Esophagus (tissue), 2 donors: ENCODE results near the gene CLEC2D. TPM values are rescaled to one million over a fixed set of nuclear protein-coding genes. Genes with fewer than 3 reads are reported as not detected.
"Not testable (repeated sequence)": the region's sequence is repeated elsewhere in the genome, so short reads cannot be mapped to it uniquely, and the experiment has no call there.

Experiments
- H3K27ac ChIP-seq, 2 donors: one replicate each; pipeline ENCODE4 v1.5.1; 2013; ENCODE audit warnings: low read depth in 2 of 2, mild to moderate bottlenecking in 2 of 2, inconsistent platforms in 1 of 2, low read length in 1 of 2, moderate library complexity in 1 of 2
- H3K27me3 ChIP-seq, 2 donors: one replicate each; pipeline ENCODE4 v1.6.1; 2013; ENCODE audit warnings: low read length in 2 of 2, control low read depth in 1 of 2, mild to moderate bottlenecking in 1 of 2; ENCODE audit not compliant: insufficient read depth in 2 of 2, control insufficient read depth in 1 of 2
- H3K36me3 ChIP-seq, 2 donors: one replicate each; pipeline ENCODE4 v1.6.1; 2013; ENCODE audit warnings: low read length in 1 of 2; ENCODE audit not compliant: control insufficient read depth in 2 of 2, insufficient read depth in 2 of 2
- H3K4me1 ChIP-seq, 2 donors: one replicate each; pipeline ENCODE4 v1.6.1; 2013; ENCODE audit warnings: low read length in 1 of 2; ENCODE audit not compliant: control insufficient read depth in 2 of 2, insufficient read depth in 2 of 2
- H3K4me3 ChIP-seq, 2 donors: one replicate each; pipeline ENCODE4 v1.5.1; 2013; ENCODE audit warnings: low read length in 2 of 2, mild to moderate bottlenecking in 2 of 2, low read depth in 1 of 2, moderate library complexity in 1 of 2
- H3K9me3 ChIP-seq, 2 donors: one replicate each; pipeline ENCODE4 v1.6.1; 2013; ENCODE audit warnings: mild to moderate bottlenecking in 2 of 2, low read depth in 1 of 2, low read length in 1 of 2, moderate library complexity in 1 of 2; ENCODE audit not compliant: control insufficient read depth in 2 of 2, insufficient read depth in 1 of 2
- WGBS, 2 donors: extraction: QIAGEN DNeasy Blood & Tissue Kit; methylation state at CpG; one replicate each; pipeline ENCODE4 v1.1.7; 2013; 5-methylcytosine and 5-hydroxymethylcytosine counted together
- polyA plus RNA-seq, 2 donors: library from polyadenylated mRNA; stranded (reverse); fragments of 200-250 nt; gene quantifications; one replicate each; pipeline ENCODE4 v1.2.3, GENCODE V29; 2013
- donor health status: healthy with polysubstance abuse.
- donor health status: Bipolar disorder and iron deficiency.

The CLEC2D gene
- polyA plus RNA-seq, 2 donors: 1.8 to 5.2 TPM

DNA sequence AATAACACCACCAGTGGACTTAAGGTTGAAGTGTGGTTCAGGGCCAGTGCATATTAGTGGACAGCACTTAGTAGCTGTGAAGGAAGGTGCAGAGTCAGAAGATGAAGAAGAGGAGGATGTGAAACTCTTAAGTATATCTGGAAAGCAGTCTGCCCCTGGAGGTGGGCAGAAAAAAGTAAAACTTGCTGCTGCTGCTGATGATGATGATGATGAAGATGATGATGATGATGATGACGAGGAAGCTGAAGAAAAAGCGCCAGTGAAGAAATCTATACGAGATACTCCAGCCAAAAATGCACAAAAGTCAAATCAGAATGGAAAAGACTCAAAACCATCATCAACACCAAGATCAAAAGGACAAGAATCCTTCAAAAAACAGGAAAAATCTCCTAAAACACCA, 26.1 kb downstream of the CLEC2D start:
- WGBS, 2 donors: 95 to 97% methylated on average over 3 of the region's 3 CpGs
- H3K36me3 ChIP-seq, H3K9me3 ChIP-seq, H3K27ac ChIP-seq, H3K4me3 ChIP-seq, H3K4me1 ChIP-seq, H3K27me3 ChIP-seq: not testable (repeated sequence)

DNA sequence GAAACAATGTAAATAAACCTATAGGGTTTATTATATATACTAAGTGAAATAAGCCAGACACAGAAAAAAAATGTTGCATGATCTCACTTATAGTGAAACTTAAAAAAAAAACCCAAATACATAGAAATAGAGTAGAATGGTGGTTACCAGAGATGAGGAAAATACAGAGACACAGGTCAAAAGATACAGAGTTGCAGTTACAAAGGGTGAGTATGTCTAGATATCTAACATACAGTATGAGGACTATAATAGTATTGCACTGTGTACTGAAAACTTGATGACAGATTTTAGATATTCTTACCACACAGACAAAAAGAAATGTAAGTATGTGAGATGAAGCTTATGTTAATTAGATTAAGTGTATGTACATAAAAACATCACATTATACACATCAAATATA, 28.1 kb downstream of the CLEC2D start:
- Histone ChIP-seq H3K4me1 (no peaks in the 10 kb centered on the region), H3K27ac (no peak overlapping the region)

GRCh38 chr12:9698681-9699080, 29.2 kb downstream of the CLEC2D start:
- Histone ChIP-seq H3K4me1 (no peaks in the 10 kb centered on the region), H3K27ac (no peak overlapping the region), H3K36me3 (peaks cover 3% of the 10 kb centered on the region in 2 donors), H3K27me3 (no peaks in the 10 kb centered on the region), H3K9me3 (no peaks in the 10 kb centered on the region), H3K4me3 (no peak overlapping the region)
- WGBS, 2 donors: 69 to 70% methylated on average over 2 of the region's 2 CpGs

More for the DNA sequence above, 28.1 kb downstream of the CLEC2D start:
- Histone ChIP-seq H3K4me3 (no peak overlapping the region), H3K9me3 (no peaks in the 10 kb centered on the region), H3K36me3 (peaks cover 3% of the 10 kb centered on the region in 2 donors), H3K27me3 (no peaks in the 10 kb centered on the region)

GRCh38 chr12:9699269-9699897, 29.9 kb downstream of the CLEC2D start:
- Histone ChIP-seq H3K27ac (no peak overlapping the region), H3K4me3 (no peak overlapping the region), H3K9me3 (no peaks in the 10 kb centered on the region), H3K36me3 (peaks cover 3% of the 10 kb centered on the region in 2 donors), H3K27me3 (no peaks in the 10 kb centered on the region), H3K4me1 (no peaks in the 10 kb centered on the region)
- 36 to 39% methylated on average over 1 of the region's 1 CpG for WGBS, 2 donors

DNA sequence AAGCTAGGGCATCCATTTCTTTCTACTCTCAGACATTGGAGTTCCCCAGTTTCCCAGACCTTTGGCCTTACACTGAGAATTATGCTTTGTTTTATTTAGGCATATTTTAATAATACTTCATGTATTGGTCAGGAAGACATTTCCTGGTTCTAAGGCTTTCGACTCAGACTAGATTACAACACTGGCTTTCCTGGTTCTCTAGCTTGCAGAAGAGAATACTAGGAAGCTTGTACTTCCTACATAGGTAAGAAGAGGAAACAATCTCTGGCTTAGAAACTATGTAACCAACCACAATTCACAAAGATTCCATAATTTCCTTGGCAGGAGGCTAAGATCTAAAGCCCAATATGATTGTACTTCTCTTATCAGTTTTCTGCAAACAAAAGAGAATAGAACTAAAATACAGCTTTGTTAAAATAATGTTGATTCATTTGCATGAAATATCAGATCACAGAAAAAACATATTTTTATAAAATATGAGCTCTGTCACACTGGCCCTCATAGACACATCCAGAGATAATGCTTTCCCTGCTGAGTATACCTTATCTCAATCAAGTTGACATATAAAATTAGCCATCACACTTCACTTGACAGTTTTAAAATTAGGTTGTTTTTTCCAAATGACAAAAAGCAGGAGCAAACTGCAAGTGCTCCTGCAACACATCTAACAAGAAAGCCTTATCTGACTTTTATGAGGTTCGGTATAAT, 30.5 kb downstream of the CLEC2D start:
- Histone ChIP-seq H3K27ac (no peak overlapping the region), H3K4me3 (no peak overlapping the region), H3K9me3 (no peaks in the 10 kb centered on the region), H3K36me3 (peaks cover 0 to 2% of the 10 kb centered on the region in 2 donors), H3K27me3 (no peaks in the 10 kb centered on the region), H3K4me1 (no peaks in the 10 kb centered on the region)
- WGBS, 2 donors: 53 to 71% methylated on average over 2 of the region's 2 CpGs

DNA sequence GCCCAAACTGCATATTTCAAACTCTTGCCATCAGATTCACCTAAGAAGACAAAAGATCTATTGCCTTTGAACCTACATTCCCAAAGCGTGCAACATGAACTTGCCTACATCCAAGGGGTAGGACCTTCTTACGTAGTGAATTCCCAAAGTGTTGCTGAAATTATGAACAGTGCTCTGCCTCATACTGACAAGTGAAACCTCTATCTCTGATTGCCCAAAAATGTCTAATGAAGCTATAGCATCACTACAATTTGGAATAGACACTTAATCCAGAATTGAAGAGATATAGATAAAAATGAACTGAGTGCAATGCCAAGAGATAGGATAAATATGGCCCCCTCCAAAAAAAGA, 31.1 kb downstream of the CLEC2D start:
- WGBS, 2 donors: 89 to 94% methylated on average over 2 of the region's 2 CpGs
- Histone ChIP-seq H3K4me3 (no peak overlapping the region), H3K27ac (no peak overlapping the region), H3K36me3 (no peaks in the 10 kb centered on the region), H3K9me3 (no peaks in the 10 kb centered on the region), H3K4me1 (no peaks in the 10 kb centered on the region), H3K27me3 (no peaks in the 10 kb centered on the region)

DNA sequence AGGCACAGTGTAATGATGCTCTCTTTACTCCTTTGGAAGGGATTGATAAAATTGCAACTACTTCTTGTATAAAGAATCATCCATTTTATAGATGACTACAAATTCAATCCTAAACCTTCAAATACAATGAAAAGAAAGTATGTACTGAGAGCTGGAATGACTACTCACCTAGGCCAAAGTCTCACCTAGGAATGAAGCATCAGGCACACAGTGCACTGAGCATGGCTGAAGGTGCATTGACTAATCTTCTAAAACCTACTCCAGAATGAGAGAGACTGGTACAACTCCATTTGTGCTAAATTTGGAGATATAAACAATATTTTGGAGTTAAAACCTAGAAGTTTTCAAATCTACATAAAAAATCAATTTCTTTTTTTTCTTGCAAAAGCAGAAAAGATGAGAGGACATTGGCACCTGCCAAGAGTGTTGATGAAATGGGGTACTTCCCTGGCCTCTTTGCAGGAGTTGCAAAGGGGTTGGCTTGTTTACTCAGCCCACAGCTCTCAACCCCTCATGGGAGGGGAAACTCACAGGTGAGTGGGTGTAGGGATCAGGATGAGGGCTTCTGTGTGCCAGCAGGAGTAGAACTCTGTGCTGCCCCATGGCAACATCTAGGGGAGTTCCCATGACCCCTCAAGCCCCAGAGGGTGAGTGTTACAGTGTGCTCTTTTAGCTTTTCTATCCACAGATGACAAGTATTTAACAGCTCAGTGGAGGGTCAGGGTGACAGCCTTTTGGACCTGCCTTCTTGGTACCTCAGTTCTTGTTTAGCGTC, 32.1 kb downstream of the CLEC2D start:
- no peak overlapping the region for H3K27ac ChIP-seq
- no peaks in the 10 kb centered on the region for H3K9me3 ChIP-seq
- no peaks in the 10 kb centered on the region for H3K36me3 ChIP-seq
- H3K4me1 ChIP-seq: no peaks in the 10 kb centered on the region
- WGBS, 2 donors: 83 to 85% methylated on average over 1 of the region's 1 CpG
- H3K27me3 ChIP-seq: no peaks in the 10 kb centered on the region
- no peak overlapping the region for H3K4me3 ChIP-seq

GRCh38 chr12:9702255-9702654, 32.7 kb downstream of the CLEC2D start:
- WGBS, 2 donors: 84 to 86% methylated on average over 3 of the region's 3 CpGs

DNA sequence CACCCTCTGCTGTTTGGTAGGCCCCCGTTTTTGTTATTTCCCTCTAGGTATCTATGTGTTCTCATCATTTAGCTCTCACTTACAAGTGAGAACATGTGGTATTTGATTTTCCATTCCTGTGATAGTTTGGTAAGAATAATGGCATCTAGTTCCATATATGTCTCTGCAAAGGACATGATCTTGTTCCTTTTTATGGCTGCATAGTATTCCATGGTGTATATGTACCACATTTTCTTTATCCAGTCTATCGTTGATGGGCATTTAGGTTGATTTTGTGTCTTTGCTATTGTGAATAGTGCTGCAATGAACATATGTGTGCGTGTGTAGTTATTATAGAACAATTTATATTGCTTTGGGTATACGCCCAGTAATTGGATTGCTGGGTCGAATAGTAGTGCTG, 35.0 kb downstream of the CLEC2D start:
- 89 to 90% methylated on average over 5 of the region's 5 CpGs for WGBS, 2 donors
- not testable (repeated sequence) for H3K4me1 ChIP-seq, H3K27me3 ChIP-seq, H3K4me3 ChIP-seq, H3K36me3 ChIP-seq, H3K9me3 ChIP-seq, H3K27ac ChIP-seq

More at GRCh38 chr12:9702255-9702654, 32.7 kb downstream of the CLEC2D start:
- H3K4me3 ChIP-seq: no peak overlapping the region
- no peaks in the 10 kb centered on the region for H3K36me3 ChIP-seq
- H3K4me1 ChIP-seq: no peaks in the 10 kb centered on the region
- H3K27ac ChIP-seq: no peak overlapping the region
- H3K9me3 ChIP-seq: no peaks in the 10 kb centered on the region
- no peaks in the 10 kb centered on the region for H3K27me3 ChIP-seq
